RPMI7951 (cell line): ENCODE measurements around the gene PGGHG. TPM values are rescaled to one million over a fixed set of nuclear protein-coding genes. Genes with fewer than 3 reads are reported as not detected.

ENCODE experiments used
- total RNA-seq: library from RNA; depleted of rRNA; stranded (reverse); fragments of >200 nt; shearing (Covaris generic); gene quantifications from 2 replicates; pipeline ENCODE4 v1.2.3, GENCODE V29; 2014; rRNA removed

The PGGHG gene
- total RNA-seq, 1 experiment from 2014 or later: 1.6 TPM

Other genes starting within 250 kb of the PGGHG start
- gene SCGB1C1, start 96.0 kb upstream of the PGGHG start, total RNA-seq: not detected in 2 replicates
- gene BET1L, start 81.7 kb upstream of the PGGHG start, total RNA-seq: 9.6 and 10.3 TPM in 2 replicates
- 75.5 and 91.3 TPM in 2 replicates for gene RIC8A, start 81.4 kb upstream of the PGGHG start, total RNA-seq
- gene SIRT3, start 52.8 kb upstream of the PGGHG start, total RNA-seq: 7.0 and 7.6 TPM in 2 replicates
- gene PSMD13, start 52.1 kb upstream of the PGGHG start, total RNA-seq: 136 and 173 TPM in 2 replicates
- not detected in 2 replicates for gene NLRP6, start 10.7 kb upstream of the PGGHG start, total RNA-seq
- not detected in 2 replicates for gene IFITM5, start 10.4 kb downstream of the PGGHG start, total RNA-seq
- 28.0 and 30.6 TPM in 2 replicates for gene IFITM2, start 18.7 kb downstream of the PGGHG start, total RNA-seq
- 13.6 and 14.3 TPM in 2 replicates for gene IFITM1, start 24.9 kb downstream of the PGGHG start, total RNA-seq
- gene IFITM3, start 31.7 kb downstream of the PGGHG start, total RNA-seq: 102 and 111 TPM in 2 replicates
- gene B4GALNT4, start 80.4 kb downstream of the PGGHG start, total RNA-seq: not detected in 2 replicates
- 0.84 and 2.9 TPM in 2 replicates for gene PKP3, start 105.1 kb downstream of the PGGHG start, total RNA-seq
- gene SIGIRR, start 125.9 kb downstream of the PGGHG start, total RNA-seq: 14.3 and 19.2 TPM in 2 replicates
- not detected in 2 replicates for gene ANO9, start 152.9 kb downstream of the PGGHG start, total RNA-seq
- gene PTDSS2, start 161.2 kb downstream of the PGGHG start, total RNA-seq: 13.2 and 16.8 TPM in 2 replicates
- 147 and 167 TPM in 2 replicates for gene RNH1, start 218.1 kb downstream of the PGGHG start, total RNA-seq
- 65.8 and 81.1 TPM in 2 replicates for gene HRAS, start 246.4 kb downstream of the PGGHG start, total RNA-seq
- 0.29 TPM in 1 of 2 replicates, not detected in the other for gene LRRC56, start 248.4 kb downstream of the PGGHG start, total RNA-seq